ENCODE measurements around the gene TNPO3.

Gene TNPO3

GRCh38 chr7:128911423-128912031, 143.4 kb downstream of the TNPO3 start:
- TF ChIP-seq CTCF (IDR thresholded peaks at IDR 0.05; ENCODE audit: borderline replicate concordance, insufficient read depth, low read depth, low read length), result no peak
- no peak overlapping the region for H3K4me3 ChIP-seq (ENCODE audit: low read depth, low read length)

- H3K4me3 ChIP-seq (ENCODE audit: low read depth, low read length), result no peak within 1 kb of the TSS
- no peak for TF ChIP-seq CTCF (IDR thresholded peaks at IDR 0.05; ENCODE audit: borderline replicate concordance, insufficient read depth, low read depth, low read length)
These were observed 144.4 kb downstream of the TNPO3 start, which contains the start of gene KCP for GRCh38 chr7:128910569-128910945. Gene KCP (minus strand): TSS chr7:128910709. CDS start chr7:128910676, 33 bp downstream.

- no peak overlapping the region for H3K4me3 ChIP-seq (ENCODE audit: low read depth, low read length)
These were observed 145.0 kb downstream of the TNPO3 start for GRCh38 chr7:128909625-128910568.

GRCh38 chr7:128908750-128909624, 145.9 kb downstream of the TNPO3 start:
- TF ChIP-seq CTCF (IDR thresholded peaks at IDR 0.05; ENCODE audit: borderline replicate concordance, insufficient read depth, low read depth, low read length), result no peak
- no peak overlapping the region for H3K4me3 ChIP-seq (ENCODE audit: low read depth, low read length)

More at GRCh38 chr7:128909625-128910568, 145.0 kb downstream of the TNPO3 start:
- TF ChIP-seq CTCF (IDR thresholded peaks at IDR 0.05; ENCODE audit: borderline replicate concordance, insufficient read depth, low read depth, low read length), result no peak

- H3K4me3 ChIP-seq (ENCODE audit: low read depth, low read length), result no peak overlapping the region
- no peak for TF ChIP-seq CTCF (IDR thresholded peaks at IDR 0.05; ENCODE audit: borderline replicate concordance, insufficient read depth, low read depth, low read length)
These were observed 147.9 kb downstream of the TNPO3 start for GRCh38 chr7:128906766-128907559.

All from GM12875 (cell line).